ENCODE measurements around the gene CMAS.

The CMAS gene

DNA sequence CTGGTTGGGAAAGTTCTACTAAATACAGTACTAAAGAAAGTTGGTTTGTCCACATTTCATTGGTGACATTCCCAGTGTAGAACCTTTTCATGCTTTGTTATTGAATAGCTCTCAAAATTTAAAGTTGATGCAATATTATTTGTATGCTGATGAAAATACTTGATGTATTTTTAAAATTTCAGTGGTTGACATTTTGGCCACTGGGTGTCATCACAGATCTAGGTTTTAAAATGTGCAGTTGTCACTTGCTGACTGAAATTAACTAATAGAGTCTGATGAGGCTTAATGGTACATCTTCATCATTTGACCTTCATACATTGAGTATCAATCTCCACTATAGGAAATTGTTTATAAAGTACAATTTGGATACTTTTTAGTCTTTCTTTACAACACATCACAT is 37.1 kb downstream of the CMAS start:
- H2AFZ ChIP-seq (ENCODE audit: low read length): no peak overlapping the region
- no peaks in the 10 kb centered on the region; the same call in 1 of the 2 replicates for H3K9me3 ChIP-seq (replicated peaks; ENCODE audit: insufficient read depth, low read length)
- H3K27ac ChIP-seq (ENCODE audit: low read length): no peak overlapping the region
- no peak overlapping the region for H3K4me2 ChIP-seq (ENCODE audit: low read depth, low read length)
- no peaks in the 10 kb centered on the region for H3K4me1 ChIP-seq (ENCODE audit: low read length)
- no peaks in the 10 kb centered on the region for H4K20me1 ChIP-seq (ENCODE audit: insufficient read depth, low read length)
- H3K27me3 ChIP-seq (replicated peaks; ENCODE audit: insufficient read depth, low read length): no peaks in the 10 kb centered on the region
- TF ChIP-seq CTCF (IDR thresholded peaks at IDR 0.05; ENCODE audit: low read length) (peak; percentile 51), EZH2phosphoT487 (IDR thresholded peaks at IDR 0.05; ENCODE audit: low read length) (no peak)
- DNase-seq: peak; percentile 48
- H3K4me3 ChIP-seq (ENCODE audit: low read length): no peak overlapping the region
- no peaks in the 10 kb centered on the region for H3K9me2 ChIP-seq (replicated peaks; ENCODE audit: insufficient read depth, low read length)
- no peak overlapping the region for H3K9ac ChIP-seq (ENCODE audit: low read length)
- H3K36me3 ChIP-seq (replicated peaks; ENCODE audit: insufficient read depth, low read length): no peaks in the 10 kb centered on the region
- H3F3A ChIP-seq (ENCODE audit: insufficient read depth, low read length): no peaks in the 10 kb centered on the region
- H3K79me2 ChIP-seq (ENCODE audit: low read length): no peaks in the 10 kb centered on the region

DNA sequence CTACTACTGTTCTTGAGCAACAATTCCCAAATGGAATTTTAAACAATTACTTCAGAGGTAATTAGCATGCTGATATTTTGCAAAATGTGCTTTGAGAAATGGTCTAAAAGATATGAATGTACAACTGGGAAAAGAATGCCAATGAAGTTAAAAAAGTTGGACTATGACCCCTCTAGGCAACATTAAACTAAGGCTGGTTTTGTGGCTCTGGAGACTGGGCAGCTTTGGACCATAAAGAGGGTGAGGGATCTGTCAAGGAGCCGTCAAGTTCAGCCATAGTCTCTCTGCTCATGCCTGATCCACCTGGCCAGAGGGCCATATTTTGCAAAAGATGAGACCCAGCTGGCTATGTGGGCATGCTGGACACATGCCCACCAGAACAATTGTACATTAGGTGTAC is 38.8 kb downstream of the CMAS start:
- no peaks in the 10 kb centered on the region for H3F3A ChIP-seq (ENCODE audit: insufficient read depth, low read length)
- TF ChIP-seq EZH2 (optimal IDR thresholded peaks at IDR 0.05; ENCODE audit: low read depth, low read length): no peak
- no peak for TF ChIP-seq CTCF (IDR thresholded peaks at IDR 0.05; ENCODE audit: low read length)
- TF ChIP-seq EZH2phosphoT487 (IDR thresholded peaks at IDR 0.05; ENCODE audit: low read length): no peak
- no peak overlapping the region for H3K9ac ChIP-seq (ENCODE audit: low read length)
- H2AFZ ChIP-seq (ENCODE audit: low read length): no peak overlapping the region
- no peaks in the 10 kb centered on the region for H3K9me3 ChIP-seq (replicated peaks; ENCODE audit: insufficient read depth, low read length)
- no peaks in the 10 kb centered on the region for H3K27me3 ChIP-seq (replicated peaks; ENCODE audit: insufficient read depth, low read length)
- no peaks in the 10 kb centered on the region for H4K20me1 ChIP-seq (ENCODE audit: insufficient read depth, low read length)
- H3K27ac ChIP-seq (ENCODE audit: low read length): no peak overlapping the region
- H3K4me3 ChIP-seq (ENCODE audit: low read length): no peak overlapping the region
- H3K4me1 ChIP-seq (ENCODE audit: low read length): no peaks in the 10 kb centered on the region
- H3K9me2 ChIP-seq (replicated peaks; ENCODE audit: insufficient read depth, low read length): no peaks in the 10 kb centered on the region
- DNase-seq: no peak
- no peaks in the 10 kb centered on the region for H3K79me2 ChIP-seq (ENCODE audit: low read length)
- no peaks in the 10 kb centered on the region for H3K36me3 ChIP-seq (replicated peaks; ENCODE audit: insufficient read depth, low read length)
- no peak overlapping the region for H3K4me2 ChIP-seq (ENCODE audit: low read depth, low read length)

- no peak for TF ChIP-seq EZH2 (optimal IDR thresholded peaks at IDR 0.05; ENCODE audit: low read depth, low read length)
- no peak for TF ChIP-seq CTCF (IDR thresholded peaks at IDR 0.05; ENCODE audit: low read length)
- TF ChIP-seq EZH2phosphoT487 (IDR thresholded peaks at IDR 0.05; ENCODE audit: low read length): no peak
- Histone ChIP-seq H3K36me3 (replicated peaks; ENCODE audit: insufficient read depth, low read length) (no peaks in the 10 kb centered on the region), H3K9me2 (replicated peaks; ENCODE audit: insufficient read depth, low read length) (no peaks in the 10 kb centered on the region), H3K4me2 (ENCODE audit: low read depth, low read length) (no peak overlapping the region), H3K9me3 (replicated peaks; ENCODE audit: insufficient read depth, low read length) (no peaks in the 10 kb centered on the region), H3K4me1 (ENCODE audit: low read length) (no peaks in the 10 kb centered on the region), H4K20me1 (ENCODE audit: insufficient read depth, low read length) (no peaks in the 10 kb centered on the region), H3K4me3 (ENCODE audit: low read length) (no peak overlapping the region), H3F3A (ENCODE audit: insufficient read depth, low read length) (no peaks in the 10 kb centered on the region), H3K9ac (ENCODE audit: low read length) (no peak overlapping the region), H2AFZ (ENCODE audit: low read length) (no peak overlapping the region), H3K27ac (ENCODE audit: low read length) (no peak overlapping the region), H3K79me2 (ENCODE audit: low read length) (no peaks in the 10 kb centered on the region), H3K27me3 (replicated peaks; ENCODE audit: insufficient read depth, low read length) (no peaks in the 10 kb centered on the region)
- no peak for DNase-seq
Observed at GRCh38 chr12:22088886-22089285, 42.9 kb downstream of the CMAS start.
